Coronary artery (tissue), 2 donors: Measurements from ENCODE around the gene TESK2.

Source experiments
- DNase-seq: peaks from one replicate; pipeline ENCODE4 v3.0.0-alpha.2; 2017; ENCODE audit warnings: low spot score
- H3K27ac ChIP-seq, 2 donors: fragments of 200-600 bp; sonication (generic); one replicate each; pipeline ENCODE4 v1.5.1; 2016 to 2019
- H3K4me3 ChIP-seq: fragments of 200-600 bp; sonication (generic); 2 replicates; pipeline ENCODE4 v1.5.1; 2016; ENCODE audit warnings: mild to moderate bottlenecking, moderate library complexity
- CTCF ChIP-seq: fragments of 200-600 bp; sonication (generic); IDR thresholded peaks from one replicate; pipeline ENCODE4 v1.5.1; 2019; ENCODE audit warnings: antibody characterized with exemption

Gene TESK2

GRCh38 chr1:45353685-45354084, 137.3 kb downstream of the TESK2 start:
- no peak overlapping the region for H3K27ac ChIP-seq
- no peak overlapping the region for H3K4me3 ChIP-seq
- TF ChIP-seq CTCF, result no peak
- no peak for DNase-seq

- Histone ChIP-seq H3K27ac (no peak overlapping the region), H3K4me3 (no peak overlapping the region)
- no peak for TF ChIP-seq CTCF
- no peak for DNase-seq
Measured at GRCh38 chr1:45351508-45351907, 139.5 kb downstream of the TESK2 start.

- no peak for TF ChIP-seq CTCF
- Histone ChIP-seq H3K4me3 (no peak overlapping the region), H3K27ac (peak overlapping the region; percentile 20 to 64)
- no peak for DNase-seq
Measured at GRCh38 chr1:45348966-45349677, 141.8 kb downstream of the TESK2 start.

- H3K27ac ChIP-seq, result peak overlapping the region; percentile 20 to 64
- TF ChIP-seq CTCF, result no peak
- DNase-seq, result no peak
Measured at GRCh38 chr1:45348609-45348965, 142.4 kb downstream of the TESK2 start.

GRCh38 chr1:45348020-45348419, 142.9 kb downstream of the TESK2 start:
- Histone ChIP-seq H3K4me3 (no peak overlapping the region), H3K27ac (peak overlapping the region in 1 of 2 donors; percentile 64)
- no peak for DNase-seq
- TF ChIP-seq CTCF, result no peak

More at GRCh38 chr1:45348609-45348965, 142.4 kb downstream of the TESK2 start:
- H3K4me3 ChIP-seq, result no peak overlapping the region

GRCh38 chr1:45346473-45346872, 144.5 kb downstream of the TESK2 start:
- TF ChIP-seq CTCF, result no peak
- no peak for DNase-seq
- Histone ChIP-seq H3K27ac (no peak overlapping the region), H3K4me3 (no peak overlapping the region)

- Histone ChIP-seq H3K4me3 (no peak overlapping the region), H3K27ac (no peak overlapping the region)
- no peak for TF ChIP-seq CTCF
- DNase-seq, result no peak
Measured at GRCh38 chr1:45345014-45345413, 145.9 kb downstream of the TESK2 start.
